GM21737 (cell line): Measurements from ENCODE around the gene TNFRSF11A.

Source experiments
- ATAC-seq: cut with Tn5 transposase; IDR thresholded peaks from one replicate; pipeline ENCODE4 v1.9.1; 2021; ENCODE audit warnings: mild to moderate bottlenecking, moderate library complexity; ENCODE audit not compliant: unreplicated experiment

The TNFRSF11A gene

GRCh38 chr18:62407660-62408059 is 82.5 kb downstream of the TNFRSF11A start:
- no peak for ATAC-seq

GRCh38 chr18:62409821-62410220 is 84.7 kb downstream of the TNFRSF11A start:
- ATAC-seq = no peak

GRCh38 chr18:62412231-62412979 is 87.3 kb downstream of the TNFRSF11A start:
- no peak for ATAC-seq

- ATAC-seq = no peak
These were observed 88.1 kb downstream of the TNFRSF11A start for GRCh38 chr18:62413206-62413605.

- no peak for ATAC-seq
These were observed 93.1 kb downstream of the TNFRSF11A start for GRCh38 chr18:62418258-62418657.

GRCh38 chr18:62420151-62420512 is 95.0 kb downstream of the TNFRSF11A start:
- no peak for ATAC-seq

GRCh38 chr18:62420513-62421209 is 95.6 kb downstream of the TNFRSF11A start:
- peak; percentile 94 for ATAC-seq

GRCh38 chr18:62425465-62426190 is 100.5 kb downstream of the TNFRSF11A start:
- ATAC-seq = no peak

- ATAC-seq = no peak
These were observed 101.0 kb downstream of the TNFRSF11A start for GRCh38 chr18:62426191-62426488.

- no peak for ATAC-seq
These were observed 107.1 kb downstream of the TNFRSF11A start for GRCh38 chr18:62432176-62432575.

GRCh38 chr18:62434798-62435197 is 109.7 kb downstream of the TNFRSF11A start:
- no peak for ATAC-seq

- ATAC-seq = no peak
These were observed 110.4 kb downstream of the TNFRSF11A start for GRCh38 chr18:62435435-62436031.

GRCh38 chr18:62436636-62437234 is 111.6 kb downstream of the TNFRSF11A start:
- ATAC-seq = no peak

GRCh38 chr18:62437235-62438017 is 112.3 kb downstream of the TNFRSF11A start:
- ATAC-seq = no peak

GRCh38 chr18:62438018-62438329 is 112.9 kb downstream of the TNFRSF11A start:
- ATAC-seq = no peak

GRCh38 chr18:62438402-62438801 is 113.3 kb downstream of the TNFRSF11A start:
- no peak for ATAC-seq

GRCh38 chr18:62438866-62439265 is 113.8 kb downstream of the TNFRSF11A start:
- ATAC-seq = no peak
